GM23338 (cell line): ENCODE data around the gene STAMBP.

Experiments
- CREB1 ChIP-seq: fragments of 250-450 bp; sonication (Bioruptor Pico); IDR thresholded peaks from 2 replicates; pipeline ENCODE4 v1.5.0; 2020; ENCODE audit warnings: low read depth, mild to moderate bottlenecking, moderate library complexity
- CTCF ChIP-seq, 2 experiments: fragments of 200-600 bp in 1 of 2; sonication (generic) in 1 of 2; conservative IDR thresholded peaks; 2 replicates each; pipeline versions ENCODE4 v1.5.1 to v1.6.1; 2016 to 2017; ENCODE audit warnings: antibody characterized with exemption in 2 of 2, low read depth in 2 of 2, mild to moderate bottlenecking in 2 of 2, moderate library complexity in 1 of 2
- ETS1 ChIP-seq: IDR thresholded peaks from 2 replicates; pipeline ENCODE4 v1.6.1; 2016; ENCODE audit warnings: antibody characterized with exemption
- EZH2 ChIP-seq: fragments of 200-600 bp; sonication (generic); IDR thresholded peaks from one replicate; pipeline ENCODE4 v1.8.0; 2017; ENCODE audit warnings: antibody characterized with exemption, mild to moderate bottlenecking, low read depth; ENCODE audit not compliant: unreplicated experiment
- EZH2phosphoT487 ChIP-seq: fragments of 200-600 bp; sonication (generic); IDR thresholded peaks from one replicate; pipeline ENCODE4 v1.8.1; 2018; ENCODE audit warnings: antibody characterized with exemption; ENCODE audit not compliant: unreplicated experiment
- JUNB ChIP-seq: IDR thresholded peaks from one replicate; pipeline ENCODE4 v1.6.1; 2016; ENCODE audit warnings: antibody characterized with exemption; ENCODE audit not compliant: unreplicated experiment
- POLR2AphosphoS5 ChIP-seq: IDR thresholded peaks from 2 replicates; pipeline ENCODE4 v1.6.1; 2016; ENCODE audit warnings: antibody characterized with exemption, low read depth
- REST ChIP-seq: IDR thresholded peaks from one replicate; pipeline ENCODE4 v1.6.1; 2018; ENCODE audit warnings: antibody characterized with exemption; ENCODE audit not compliant: unreplicated experiment
- STAT1 ChIP-seq: IDR thresholded peaks from one replicate; pipeline ENCODE4 v1.6.1; 2016; ENCODE audit warnings: antibody characterized with exemption; ENCODE audit not compliant: unreplicated experiment

GRCh38 chr2:73839653-73840411 lies 11.1 kb downstream of the STAMBP start:
- peak; percentile 29 to 37 for TF ChIP-seq CTCF (conservative IDR thresholded peaks at IDR 0.05; ENCODE audit: low read depth in 2 of 2)
- TF ChIP-seq EZH2: no peak
- no peak for TF ChIP-seq JUNB
- TF ChIP-seq POLR2AphosphoS5: no peak
- no peak for TF ChIP-seq ETS1
- no peak for TF ChIP-seq REST
- TF ChIP-seq STAT1: no peak
- TF ChIP-seq EZH2phosphoT487: no peak
- TF ChIP-seq CREB1 (CRISPR knock-in tag): no peak
